PC-3 (cell line): ENCODE measurements around the gene DXO. TPM values are rescaled to one million over a fixed set of nuclear protein-coding genes. Genes with fewer than 3 reads are reported as not detected.

Source experiments
- ATAC-seq: fragments of 200-7000 bp; cut with Tn5 transposase; 2 replicates; pipeline ENCODE4 v1.9.1; 2020; ENCODE audit warnings: mild to moderate bottlenecking, moderate library complexity
- BruUV-seq: library from RNA; stranded (reverse); fragments of 400-500 nt; replicated peaks from 2 replicates; lab custom pipeline; 2021; lab: Mats Ljungman, UMichigan
- CTCF ChIA-PET: fragments of 300-600 bp; sonication (Branson Sonifier 250); formaldehyde crosslinking; loops from one replicate; lab custom pipeline; 2022; ENCODE audit warnings: antibody characterized with exemption; lab: Charles Lee
- POLR2A ChIA-PET: fragments of 300-600 bp; sonication (Branson Sonifier 250); formaldehyde crosslinking; loops from one replicate; lab custom pipeline; 2022; ENCODE audit warnings: antibody characterized with exemption; ENCODE audit not compliant: unreplicated experiment; lab: Charles Lee
- DNase-seq: peaks from one replicate; pipeline ENCODE4 v3.0.0-alpha.2; 2015
- H2AFZ ChIP-seq: fragments of 300-600 bp; sonication (generic); 2 replicates; pipeline ENCODE4 v1.6.0; 2016; ENCODE audit warnings: antibody characterized with exemption, low read length
- H3F3A ChIP-seq: fragments of 300-600 bp; sonication (generic); one replicate; pipeline ENCODE4 v1.6.0; 2017; ENCODE audit warnings: antibody characterized with exemption, low read length, control low read depth, mild to moderate bottlenecking; ENCODE audit not compliant: unreplicated experiment
- H3K27ac ChIP-seq: fragments of 300-600 bp; sonication (generic); 2 replicates; pipeline ENCODE4 v1.5.1; 2016; ENCODE audit warnings: mild to moderate bottlenecking, low read length
- H3K27me3 ChIP-seq: fragments of 300-600 bp; sonication (generic); 2 replicates; pipeline ENCODE4 v1.6.1; 2016; ENCODE audit warnings: low read length, mixed read lengths
- H3K36me3 ChIP-seq: fragments of 300-600 bp; sonication (generic); 2 replicates; pipeline ENCODE4 v1.6.1; 2016; ENCODE audit warnings: low read depth, mixed run types, low read length, mixed read lengths
- H3K4me1 ChIP-seq: fragments of 300-600 bp; sonication (generic); 2 replicates; pipeline ENCODE4 v1.5.1; 2016; ENCODE audit warnings: low read length; ENCODE audit not compliant: insufficient read depth
- H3K4me2 ChIP-seq: fragments of 300-600 bp; sonication (generic); 2 replicates; pipeline ENCODE4 v1.6.0; 2016; ENCODE audit warnings: low read length
- H3K4me3 ChIP-seq: fragments of 300-600 bp; sonication (generic); 2 replicates; pipeline ENCODE4 v1.5.1; 2016; ENCODE audit warnings: mild to moderate bottlenecking, low read length, mixed read lengths
- H3K79me2 ChIP-seq: fragments of 300-600 bp; sonication (generic); 2 replicates; pipeline ENCODE4 v1.6.1; 2017; ENCODE audit warnings: low read length, mixed read lengths
- H3K9ac ChIP-seq: fragments of 300-600 bp; sonication (generic); 2 replicates; pipeline ENCODE4 v1.6.0; 2016; ENCODE audit warnings: mild to moderate bottlenecking, low read length
- H3K9me2 ChIP-seq: fragments of 300-600 bp; sonication (generic); replicated peaks from 2 replicates; pipeline ENCODE4 v1.6.1; 2016; ENCODE audit warnings: mixed run types, low read length, mixed read lengths
- H3K9me3 ChIP-seq: fragments of 300-600 bp; sonication (generic); 2 replicates; pipeline ENCODE4 v1.6.1; 2016; ENCODE audit warnings: low read length, mixed read lengths
- H4K20me1 ChIP-seq: fragments of 300-600 bp; sonication (generic); 2 replicates; pipeline ENCODE4 v1.6.1; 2016; ENCODE audit warnings: low read length, mixed read lengths
- EZH2 ChIP-seq: fragments of 300-600 bp; sonication (generic); IDR thresholded peaks from one replicate; pipeline ENCODE4 v1.6.1; 2017; ENCODE audit warnings: antibody characterized with exemption, mild to moderate bottlenecking, low read length; ENCODE audit not compliant: unreplicated experiment
- EZH2phosphoT487 ChIP-seq: fragments of 300-600 bp; sonication (generic); IDR thresholded peaks from 2 replicates; pipeline ENCODE4 v1.6.1; 2018; ENCODE audit warnings: mild to moderate bottlenecking, antibody characterized with exemption, low read length, borderline replicate concordance
- intact Hi-C: fragments of 100-400 bp; cut with micrococcal nuclease; formaldehyde crosslinking; loops from 2 replicates; pipeline ENCODE4 v1.9.0; 2023
- total RNA-seq: library from RNA; depleted of rRNA; stranded (reverse); fragments of >200 nt; gene quantifications from 2 replicates; pipeline ENCODE4 v1.2.3, GENCODE V29; 2014
- TF ChIP-seq, protein P1 (sequence below): fragments of 300-600 bp; sonication (generic); conservative IDR thresholded peaks from 2 replicates; pipeline ENCODE4 v1.5.1; 2017; ENCODE audit warnings: antibody characterized with exemption, low read depth, mild to moderate bottlenecking, low read length

DXO gene
- total RNA-seq, 1 experiment from 2014 or later = 27.1 TPM

DNA sequence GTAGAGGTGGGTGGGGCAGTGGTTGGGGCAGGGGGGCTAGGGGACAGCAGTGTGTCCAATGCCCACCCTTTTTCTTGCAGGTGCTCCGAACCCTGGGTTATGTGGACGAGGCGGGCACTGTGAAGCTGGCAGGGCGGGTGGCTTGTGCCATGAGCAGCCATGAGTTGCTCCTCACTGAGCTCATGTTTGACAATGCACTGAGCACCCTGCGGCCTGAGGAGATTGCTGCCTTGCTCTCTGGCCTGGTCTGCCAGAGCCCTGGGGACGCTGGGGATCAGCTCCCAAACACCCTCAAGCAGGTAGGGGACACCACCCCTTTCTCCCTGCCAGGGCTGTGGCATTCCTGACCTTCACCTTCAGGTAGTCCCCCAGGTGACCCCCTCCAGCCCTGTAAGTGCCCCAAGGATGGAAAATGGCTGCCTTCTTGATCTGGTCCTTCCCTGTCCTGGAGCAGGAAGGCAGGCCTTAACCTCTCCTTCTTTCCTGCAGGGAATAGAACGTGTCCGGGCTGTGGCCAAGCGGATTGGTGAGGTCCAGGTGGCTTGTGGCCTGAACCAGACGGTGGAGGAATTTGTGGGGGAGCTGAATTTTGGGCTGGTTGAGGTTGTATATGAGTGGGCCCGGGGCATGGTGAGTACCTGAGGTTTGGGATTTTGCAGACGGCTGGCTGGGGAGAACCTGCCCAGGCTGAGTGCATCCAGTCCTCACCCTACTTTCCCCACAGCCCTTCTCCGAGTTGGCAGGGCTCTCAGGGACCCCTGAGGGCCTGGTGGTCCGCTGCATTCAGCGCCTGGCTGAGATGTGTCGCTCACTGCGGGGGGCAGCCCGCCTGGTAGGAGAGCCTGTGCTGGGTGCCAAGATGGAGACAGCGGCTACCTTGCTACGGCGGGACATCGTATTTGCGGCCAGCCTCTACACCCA, 2.9 kb downstream of the DXO start:
- no peaks in the 10 kb centered on the region for H3F3A ChIP-seq
- peaks cover 38% of the 10 kb centered on the region for H3K79me2 ChIP-seq
- TF ChIP-seq EZH2 = no peak
- no peak for TF ChIP-seq EZH2phosphoT487
- TF ChIP-seq, protein P1, sequence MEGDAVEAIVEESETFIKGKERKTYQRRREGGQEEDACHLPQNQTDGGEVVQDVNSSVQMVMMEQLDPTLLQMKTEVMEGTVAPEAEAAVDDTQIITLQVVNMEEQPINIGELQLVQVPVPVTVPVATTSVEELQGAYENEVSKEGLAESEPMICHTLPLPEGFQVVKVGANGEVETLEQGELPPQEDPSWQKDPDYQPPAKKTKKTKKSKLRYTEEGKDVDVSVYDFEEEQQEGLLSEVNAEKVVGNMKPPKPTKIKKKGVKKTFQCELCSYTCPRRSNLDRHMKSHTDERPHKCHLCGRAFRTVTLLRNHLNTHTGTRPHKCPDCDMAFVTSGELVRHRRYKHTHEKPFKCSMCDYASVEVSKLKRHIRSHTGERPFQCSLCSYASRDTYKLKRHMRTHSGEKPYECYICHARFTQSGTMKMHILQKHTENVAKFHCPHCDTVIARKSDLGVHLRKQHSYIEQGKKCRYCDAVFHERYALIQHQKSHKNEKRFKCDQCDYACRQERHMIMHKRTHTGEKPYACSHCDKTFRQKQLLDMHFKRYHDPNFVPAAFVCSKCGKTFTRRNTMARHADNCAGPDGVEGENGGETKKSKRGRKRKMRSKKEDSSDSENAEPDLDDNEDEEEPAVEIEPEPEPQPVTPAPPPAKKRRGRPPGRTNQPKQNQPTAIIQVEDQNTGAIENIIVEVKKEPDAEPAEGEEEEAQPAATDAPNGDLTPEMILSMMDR = no peak
- no peak overlapping the region for H2AFZ ChIP-seq
- H3K4me2 ChIP-seq = no peak overlapping the region
- no peaks in the 10 kb centered on the region for H3K9me2 ChIP-seq
- no TSS peak for BruUV-seq
- no peak overlapping the region for H3K9ac ChIP-seq
- H3K4me1 ChIP-seq = peaks cover 23% of the 10 kb centered on the region
- no peak overlapping the region for H3K4me3 ChIP-seq
- H3K27me3 ChIP-seq = no peaks in the 10 kb centered on the region
- ATAC-seq (no peak), DNase-seq (no peak)
- H3K9me3 ChIP-seq = no peaks in the 10 kb centered on the region
- peaks cover 35% of the 10 kb centered on the region for H3K36me3 ChIP-seq
- POLR2A ChIA-PET = no interaction called here
- CTCF ChIA-PET = no interaction called here
- intact Hi-C loops = no loop called here
- no peaks in the 10 kb centered on the region for H4K20me1 ChIP-seq
- H3K27ac ChIP-seq = no peak overlapping the region

DNA sequence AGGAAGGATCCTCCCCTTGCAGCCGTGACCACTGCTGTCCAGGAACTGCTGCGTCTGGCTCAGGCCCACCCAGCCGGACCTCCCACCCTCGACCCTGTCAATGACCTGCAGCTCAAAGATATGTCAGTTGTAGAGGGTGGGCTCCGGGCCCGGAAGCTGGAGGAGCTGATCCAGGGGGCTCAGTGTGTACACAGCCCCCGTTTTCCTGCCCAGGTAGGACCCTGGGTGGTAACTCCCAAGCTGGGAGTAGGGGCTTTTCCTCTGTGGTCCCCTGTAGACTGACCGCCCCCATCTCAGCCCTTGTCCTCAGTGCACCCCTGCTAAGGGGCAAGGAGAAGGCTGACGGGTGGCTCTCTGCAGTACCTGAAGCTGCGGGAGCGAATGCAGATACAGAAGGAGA, 3.6 kb downstream of the DXO start:
- Histone ChIP-seq H3F3A (no peaks in the 10 kb centered on the region), H3K27me3 (no peaks in the 10 kb centered on the region), H3K9me3 (no peaks in the 10 kb centered on the region), H3K4me1 (peaks cover 20% of the 10 kb centered on the region), H4K20me1 (no peaks in the 10 kb centered on the region), H3K9me2 (no peaks in the 10 kb centered on the region), H3K9ac (no peak overlapping the region), H3K79me2 (peaks cover 31% of the 10 kb centered on the region), H3K4me2 (no peak overlapping the region), H3K36me3 (peaks cover 39% of the 10 kb centered on the region), H3K4me3 (no peak overlapping the region), H3K27ac (no peak overlapping the region), H2AFZ (no peak overlapping the region)
- TF ChIP-seq, protein P1 = no peak
- TF ChIP-seq EZH2phosphoT487 = no peak
- TF ChIP-seq EZH2 = no peak
- DNase-seq = no peak
- BruUV-seq = no TSS peak
- intact Hi-C loops = no loop called here
- CTCF ChIA-PET = no interaction called here
- POLR2A ChIA-PET = no interaction called here
- no peak for ATAC-seq

DNA sequence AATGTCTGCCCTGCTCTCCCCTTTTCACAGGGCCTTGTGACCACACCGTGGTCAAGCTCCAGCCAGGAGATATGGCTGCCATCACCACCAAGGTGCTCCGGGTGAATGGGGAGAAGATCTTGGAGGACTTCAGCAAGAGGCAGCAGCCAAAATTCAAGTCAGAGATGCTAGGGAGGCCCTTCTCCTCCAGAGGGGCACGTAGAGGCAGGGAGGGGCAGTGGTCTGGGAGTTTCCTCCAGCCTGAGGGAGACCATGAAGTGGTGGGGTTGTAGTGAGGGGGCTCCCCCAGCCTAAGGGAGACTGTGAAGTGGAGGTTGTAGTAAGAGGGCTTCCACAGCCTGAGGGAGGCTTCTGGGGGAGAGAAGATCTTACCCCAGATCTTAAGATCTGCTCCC, 4.0 kb downstream of the DXO start:
- no peak overlapping the region for H3K27ac ChIP-seq
- intact Hi-C loops = no loop called here
- CTCF ChIA-PET = no interaction called here
- POLR2A ChIA-PET = no interaction called here
- H3K4me3 ChIP-seq = no peak overlapping the region
- H3K79me2 ChIP-seq = peaks cover 27% of the 10 kb centered on the region
- no peak overlapping the region for H3K9ac ChIP-seq
- TF ChIP-seq, protein P1 = no peak
- no peak for TF ChIP-seq EZH2phosphoT487
- no peak for TF ChIP-seq EZH2
- no TSS peak for BruUV-seq
- H3K9me3 ChIP-seq = no peaks in the 10 kb centered on the region
- no peak overlapping the region for H3K4me2 ChIP-seq
- peaks cover 16% of the 10 kb centered on the region; the same call in 1 of the 2 replicates for H3K4me1 ChIP-seq
- H3F3A ChIP-seq = no peaks in the 10 kb centered on the region
- no peak overlapping the region for H2AFZ ChIP-seq
- ATAC-seq (no peak), DNase-seq (no peak)
- peaks cover 42% of the 10 kb centered on the region for H3K36me3 ChIP-seq
- H3K27me3 ChIP-seq = no peaks in the 10 kb centered on the region
- no peaks in the 10 kb centered on the region for H4K20me1 ChIP-seq
- H3K9me2 ChIP-seq = no peaks in the 10 kb centered on the region
